ENCODE results near the gene COMMD2.

COMMD2 gene

GRCh38 chr3:149763565-149764195 is 11.4 kb upstream of the COMMD2 start:
- DNase-seq (ENCODE audit: low read depth in 3 of 3), result no peak

GRCh38 chr3:149753717-149754116 is 1.4 kb upstream of the COMMD2 start:
- no peak for DNase-seq (ENCODE audit: low read depth in 3 of 3)

GRCh38 chr3:149752788-149753136 is 473 bp upstream of the COMMD2 start:
- DNase-seq (ENCODE audit: low read depth in 3 of 3), result no peak

GRCh38 chr3:149751551-149751950 is 738 bp downstream of the COMMD2 start:
- no peak for DNase-seq (ENCODE audit: low read depth in 3 of 3)

- DNase-seq (ENCODE audit: low read depth in 3 of 3), result no peak
Measured at GRCh38 chr3:149744606-149745005, 7.7 kb downstream of the COMMD2 start.

GRCh38 chr3:149744151-149744550 is 8.1 kb downstream of the COMMD2 start:
- DNase-seq (ENCODE audit: low read depth in 3 of 3), result no peak

- no peak for DNase-seq (ENCODE audit: low read depth in 3 of 3)
Measured at GRCh38 chr3:149739396-149739795, 12.9 kb downstream of the COMMD2 start.

GRCh38 chr3:149738876-149739275 is 13.4 kb downstream of the COMMD2 start:
- no peak for DNase-seq (ENCODE audit: low read depth in 3 of 3)

GRCh38 chr3:149736953-149737205 is 15.4 kb downstream of the COMMD2 start:
- DNase-seq (ENCODE audit: low read depth in 3 of 3), result no peak

GRCh38 chr3:149736175-149736952 is 15.9 kb downstream of the COMMD2 start:
- no peak for DNase-seq (ENCODE audit: low read depth in 3 of 3)

- no peak for DNase-seq (ENCODE audit: low read depth in 3 of 3)
Measured at GRCh38 chr3:149732234-149732633, 20.1 kb downstream of the COMMD2 start.

GRCh38 chr3:149727656-149728055 is 24.6 kb downstream of the COMMD2 start:
- no peak for DNase-seq (ENCODE audit: low read depth in 3 of 3)

- no peak for DNase-seq (ENCODE audit: low read depth in 3 of 3)
Measured at GRCh38 chr3:149726716-149727407, 25.4 kb downstream of the COMMD2 start.

- DNase-seq (ENCODE audit: low read depth in 3 of 3), result no peak
Measured at GRCh38 chr3:149723781-149724180, 28.5 kb downstream of the COMMD2 start.

- no peak for DNase-seq (ENCODE audit: low read depth in 3 of 3)
Measured at GRCh38 chr3:149720918-149721317, 31.4 kb downstream of the COMMD2 start.

- DNase-seq (ENCODE audit: low read depth in 3 of 3), result no peak
Measured at GRCh38 chr3:149717391-149718056, 34.8 kb downstream of the COMMD2 start.

- DNase-seq (ENCODE audit: low read depth in 3 of 3), result no peak
Measured at GRCh38 chr3:149716984-149717383, 35.3 kb downstream of the COMMD2 start.

- DNase-seq (ENCODE audit: low read depth in 3 of 3), result no peak
Measured at GRCh38 chr3:149715247-149715646, 37.0 kb downstream of the COMMD2 start.

GRCh38 chr3:149713730-149714654 is 38.3 kb downstream of the COMMD2 start:
- DNase-seq (ENCODE audit: low read depth in 3 of 3), result no peak

GRCh38 chr3:149706905-149707304 is 45.4 kb downstream of the COMMD2 start:
- no peak for DNase-seq (ENCODE audit: low read depth in 3 of 3)

GRCh38 chr3:149705416-149705815 is 46.9 kb downstream of the COMMD2 start:
- no peak for DNase-seq (ENCODE audit: low read depth in 3 of 3)

- DNase-seq (ENCODE audit: low read depth in 3 of 3), result no peak
Measured at GRCh38 chr3:149703466-149703865, 48.8 kb downstream of the COMMD2 start.
